Osteocyte (in vitro differentiated cells): ENCODE measurements around the gene SERPINI2. TPM values are rescaled to one million over a fixed set of nuclear protein-coding genes. Genes with fewer than 3 reads are reported as not detected.

Experiments
- DNase-seq: peaks from one replicate; pipeline ENCODE4 v3.0.0; 2021; ENCODE audit warnings: mixed read lengths; ENCODE audit not compliant: unreplicated experiment; ENCODE audit errors: extremely low spot score
- H3K27ac Mint-ChIP-seq: one replicate; pipeline ENCODE4 v1.8.0; 2021; ENCODE audit warnings: mild to moderate bottlenecking, mixed read lengths; ENCODE audit not compliant: unreplicated experiment
- H3K27me3 Mint-ChIP-seq: one replicate; pipeline ENCODE4 v1.8.0; 2021; ENCODE audit warnings: mixed read lengths; ENCODE audit not compliant: unreplicated experiment
- H3K36me3 Mint-ChIP-seq: one replicate; pipeline ENCODE4 v1.8.0; 2021; ENCODE audit warnings: mixed read lengths; ENCODE audit not compliant: unreplicated experiment
- H3K4me1 Mint-ChIP-seq: one replicate; pipeline ENCODE4 v1.8.0; 2021; ENCODE audit warnings: mixed read lengths; ENCODE audit not compliant: unreplicated experiment
- H3K4me3 Mint-ChIP-seq: one replicate; pipeline ENCODE4 v1.8.0; 2021; ENCODE audit warnings: mild to moderate bottlenecking, moderate library complexity, mixed read lengths; ENCODE audit not compliant: unreplicated experiment
- H3K9me3 Mint-ChIP-seq: one replicate; pipeline ENCODE4 v1.8.0; 2021; ENCODE audit warnings: mixed read lengths; ENCODE audit not compliant: unreplicated experiment
- long read RNA-seq: library from polyadenylated mRNA; unstranded; transcript quantifications from one replicate; pipeline ENCODE4 v2.0.0, GENCODE V29; 2021
- total RNA-seq: library from RNA; stranded (reverse); gene quantifications from 2 replicates; pipeline ENCODE4 v1.2.1, GENCODE V29; 2021
- TF ChIP-seq, protein P1 (sequence below): fragments of 200-600 bp; sonication (generic); IDR thresholded peaks from 2 replicates; pipeline ENCODE4 v1.5.0; 2021; ENCODE audit warnings: antibody characterized with exemption, mild to moderate bottlenecking, moderate library complexity

SERPINI2 gene
- total RNA-seq = not detected in 2 replicates
- long read RNA-seq = 0 reads

- no peak within 1 kb of the TSS for H3K27ac Mint-ChIP-seq
- H3K36me3 Mint-ChIP-seq = no peaks in the 10 kb centered on the region
Observed at GRCh38 chr3:167473863-167474262, at the start of gene SERPINI2. Gene SERPINI2 (minus strand): TSS chr3:167474042. CDS start chr3:167471834, 2,208 bp downstream.

DNA sequence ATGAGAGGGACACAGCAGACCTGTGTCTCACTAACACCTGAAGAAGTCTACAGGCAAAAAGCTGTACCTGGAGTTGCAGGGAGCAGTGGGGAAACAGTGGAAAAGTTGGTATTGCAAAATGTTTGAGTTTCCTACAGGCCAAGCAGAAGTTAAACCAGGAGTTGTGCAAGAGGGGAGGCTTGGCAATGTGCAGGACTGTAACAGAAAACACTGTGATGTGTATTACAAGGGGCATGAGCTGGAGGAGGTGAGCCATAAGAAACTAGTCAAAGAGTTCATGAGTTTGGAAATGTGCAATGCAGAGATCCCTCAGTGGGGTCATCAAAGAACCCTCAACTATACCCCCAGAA is 47.1 kb upstream of the SERPINI2 start:
- Mint-ChIP-seq H3K4me1 (no peaks in the 10 kb centered on the region), H3K9me3 (peaks cover 10% of the 10 kb centered on the region), H3K4me3 (no peak overlapping the region), H3K36me3 (no peaks in the 10 kb centered on the region), H3K27ac (no peak overlapping the region), H3K27me3 (no peaks in the 10 kb centered on the region)
- DNase-seq = no peak
- TF ChIP-seq, protein P1, sequence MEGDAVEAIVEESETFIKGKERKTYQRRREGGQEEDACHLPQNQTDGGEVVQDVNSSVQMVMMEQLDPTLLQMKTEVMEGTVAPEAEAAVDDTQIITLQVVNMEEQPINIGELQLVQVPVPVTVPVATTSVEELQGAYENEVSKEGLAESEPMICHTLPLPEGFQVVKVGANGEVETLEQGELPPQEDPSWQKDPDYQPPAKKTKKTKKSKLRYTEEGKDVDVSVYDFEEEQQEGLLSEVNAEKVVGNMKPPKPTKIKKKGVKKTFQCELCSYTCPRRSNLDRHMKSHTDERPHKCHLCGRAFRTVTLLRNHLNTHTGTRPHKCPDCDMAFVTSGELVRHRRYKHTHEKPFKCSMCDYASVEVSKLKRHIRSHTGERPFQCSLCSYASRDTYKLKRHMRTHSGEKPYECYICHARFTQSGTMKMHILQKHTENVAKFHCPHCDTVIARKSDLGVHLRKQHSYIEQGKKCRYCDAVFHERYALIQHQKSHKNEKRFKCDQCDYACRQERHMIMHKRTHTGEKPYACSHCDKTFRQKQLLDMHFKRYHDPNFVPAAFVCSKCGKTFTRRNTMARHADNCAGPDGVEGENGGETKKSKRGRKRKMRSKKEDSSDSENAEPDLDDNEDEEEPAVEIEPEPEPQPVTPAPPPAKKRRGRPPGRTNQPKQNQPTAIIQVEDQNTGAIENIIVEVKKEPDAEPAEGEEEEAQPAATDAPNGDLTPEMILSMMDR = no peak

More at GRCh38 chr3:167473863-167474262, at the start of gene SERPINI2:
- no peaks in the 10 kb centered on the region for H3K27me3 Mint-ChIP-seq
- no peaks in the 10 kb centered on the region for H3K9me3 Mint-ChIP-seq
- no peak within 1 kb of the TSS for H3K4me3 Mint-ChIP-seq
- TF ChIP-seq, protein P1 = no peak
- no peaks in the 10 kb centered on the region for H3K4me1 Mint-ChIP-seq
- DNase-seq = no peak

DNA sequence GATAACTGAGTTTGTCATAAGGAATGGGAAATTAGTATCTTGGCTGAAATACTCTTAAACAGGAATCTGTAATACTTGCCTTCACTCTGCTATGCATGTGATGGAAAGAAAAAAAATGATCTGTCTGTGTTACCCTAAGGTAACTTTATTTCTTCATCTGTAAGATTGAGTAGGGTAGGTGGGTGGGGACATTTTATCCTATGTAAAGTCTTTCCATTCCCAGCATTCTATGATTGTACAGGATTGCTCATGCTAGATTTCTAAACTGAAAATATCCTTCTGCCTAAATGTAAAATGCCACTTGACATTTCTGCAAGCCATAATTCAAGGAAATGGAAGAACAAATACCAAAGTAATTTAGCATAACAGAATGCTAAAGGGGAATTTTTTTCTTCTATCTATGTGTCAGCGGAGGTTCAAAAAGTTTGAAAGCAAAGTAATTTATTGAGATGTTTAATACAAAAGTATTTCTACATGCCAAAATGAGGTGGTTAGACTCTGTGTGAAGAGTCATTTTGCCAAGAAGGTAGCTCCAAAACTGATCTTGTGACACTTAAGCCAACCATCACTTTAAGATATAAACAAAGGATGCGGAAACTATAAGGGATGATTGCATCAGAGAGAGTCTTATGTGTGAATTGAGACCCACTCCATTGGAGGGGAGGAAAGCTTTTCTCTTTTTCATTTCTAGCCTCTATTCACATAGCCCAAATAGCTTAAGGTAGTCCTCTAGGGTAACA is 46.6 kb upstream of the SERPINI2 start:
- Mint-ChIP-seq H3K4me1 (no peaks in the 10 kb centered on the region), H3K27ac (no peak overlapping the region)

GRCh38 chr3:167507954-167508353 is 34.1 kb upstream of the SERPINI2 start:
- TF ChIP-seq, protein P1 = no peak
- Mint-ChIP-seq H3K9me3 (no peaks in the 10 kb centered on the region), H3K4me1 (no peaks in the 10 kb centered on the region), H3K36me3 (no peaks in the 10 kb centered on the region), H3K27ac (no peak overlapping the region), H3K27me3 (no peaks in the 10 kb centered on the region), H3K4me3 (no peak overlapping the region)
- no peak for DNase-seq

More for the DNA sequence above, 46.6 kb upstream of the SERPINI2 start:
- Mint-ChIP-seq H3K4me3 (no peak overlapping the region), H3K27me3 (no peaks in the 10 kb centered on the region), H3K9me3 (peaks cover 10% of the 10 kb centered on the region), H3K36me3 (no peaks in the 10 kb centered on the region)
- TF ChIP-seq, protein P1 = no peak
- DNase-seq = no peak

GRCh38 chr3:167502401-167502800 is 28.6 kb upstream of the SERPINI2 start:
- no peaks in the 10 kb centered on the region for H3K9me3 Mint-ChIP-seq
- DNase-seq = no peak
- H3K36me3 Mint-ChIP-seq = no peaks in the 10 kb centered on the region
- H3K27ac Mint-ChIP-seq = no peak overlapping the region
- no peak overlapping the region for H3K4me3 Mint-ChIP-seq
- no peaks in the 10 kb centered on the region for H3K27me3 Mint-ChIP-seq
- TF ChIP-seq, protein P1 = no peak
- H3K4me1 Mint-ChIP-seq = no peaks in the 10 kb centered on the region
